Duodenal mucosa (tissue), 2 donors: ENCODE results near the gene ADAMTS10.
A peak's percentile ranks its signal among the peaks of the same experiment; 100 is the strongest.
"Not testable (repeated sequence)": the region's sequence is repeated elsewhere in the genome, so short reads cannot be mapped to it uniquely, and the experiment has no call there.

Experiments
- H3K27ac ChIP-seq: one replicate; pipeline ENCODE4 v1.7.0; 2013; ENCODE audit warnings: low read depth, low read length
- H3K27me3 ChIP-seq, 2 donors: one replicate each; pipeline ENCODE4 v1.7.0; 2013; ENCODE audit warnings: low read length in 2 of 2, control low read depth in 1 of 2; ENCODE audit not compliant: insufficient read depth in 2 of 2, control insufficient read depth in 1 of 2
- H3K36me3 ChIP-seq, 2 donors: one replicate each; pipeline ENCODE4 v1.7.0; 2013; ENCODE audit warnings: low read length in 2 of 2, control low read depth in 1 of 2; ENCODE audit not compliant: insufficient read depth in 2 of 2, control insufficient read depth in 1 of 2
- H3K4me1 ChIP-seq, 2 donors: one replicate each; pipeline ENCODE4 v1.7.0; 2013; ENCODE audit warnings: low read length in 2 of 2, control low read depth in 1 of 2; ENCODE audit not compliant: insufficient read depth in 2 of 2, control insufficient read depth in 1 of 2
- H3K4me3 ChIP-seq, 2 donors: one replicate each; pipeline ENCODE4 v1.7.0; 2013; ENCODE audit warnings: low read length in 2 of 2, low read depth in 1 of 2
- H3K9ac ChIP-seq, 2 donors: one replicate each; pipeline ENCODE4 v1.7.0; 2013; ENCODE audit warnings: low read length in 2 of 2, low read depth in 1 of 2
- H3K9me3 ChIP-seq, 2 donors: one replicate each; pipeline ENCODE4 v1.7.0; 2013; ENCODE audit warnings: low read length in 2 of 2, control low read depth in 1 of 2; ENCODE audit not compliant: control insufficient read depth in 1 of 2

The ADAMTS10 gene

GRCh38 chr19:8578642-8579265 lies 31.8 kb downstream of the ADAMTS10 start:
- Histone ChIP-seq H3K27ac (no peak overlapping the region), H3K4me1 (peaks cover 10 to 23% of the 10 kb centered on the region in 2 donors), H3K9me3 (no peaks in the 10 kb centered on the region)

GRCh38 chr19:8577741-8578140 lies 32.8 kb downstream of the ADAMTS10 start:
- Histone ChIP-seq H3K4me3 (no peak overlapping the region), H3K27ac (no peak overlapping the region), H3K27me3 (peaks cover 0 to 4% of the 10 kb centered on the region in 2 donors), H3K9ac (no peak overlapping the region), H3K36me3 (no peaks in the 10 kb centered on the region), H3K9me3 (no peaks in the 10 kb centered on the region), H3K4me1 (peaks cover 10 to 23% of the 10 kb centered on the region in 2 donors)

More at GRCh38 chr19:8578642-8579265, 31.8 kb downstream of the ADAMTS10 start:
- H3K4me3 ChIP-seq, result no peak overlapping the region
- H3K27me3 ChIP-seq, result peaks cover 0 to 4% of the 10 kb centered on the region in 2 donors
- H3K36me3 ChIP-seq, result no peaks in the 10 kb centered on the region
- H3K9ac ChIP-seq, result no peak overlapping the region

- H3K27ac ChIP-seq, result peak within 1 kb of the TSS; percentile 13
- peaks cover 0 to 4% of the 10 kb centered on the region in 2 donors for H3K27me3 ChIP-seq
- peaks cover 10 to 23% of the 10 kb centered on the region in 2 donors for H3K4me1 ChIP-seq
- H3K9ac ChIP-seq, result peak within 1 kb of the TSS; percentile 59 to 79
- peak within 1 kb of the TSS; percentile 49 to 83 for H3K4me3 ChIP-seq
- H3K9me3 ChIP-seq, result no peaks in the 10 kb centered on the region
- no peaks in the 10 kb centered on the region for H3K36me3 ChIP-seq
Measured at GRCh38 chr19:8577247-8577646, 33.3 kb downstream of the ADAMTS10 start, which contains the start of gene MYO1F. MYO1F (minus strand) TSS chr19:8577442; CDS start chr19:8577309, 133 bp downstream.

- Histone ChIP-seq H3K27me3 (peaks cover 0 to 4% of the 10 kb centered on the region in 2 donors), H3K9me3 (no peaks in the 10 kb centered on the region), H3K4me3 (peak overlapping the region; percentile 49 to 83), H3K36me3 (no peaks in the 10 kb centered on the region), H3K4me1 (peaks cover 10 to 23% of the 10 kb centered on the region in 2 donors), H3K9ac (peak overlapping the region; percentile 59 to 79), H3K27ac (no peak overlapping the region)
Measured at GRCh38 chr19:8576273-8576993, 34.1 kb downstream of the ADAMTS10 start.

- Histone ChIP-seq H3K36me3 (no peaks in the 10 kb centered on the region), H3K9ac (peak overlapping the region; percentile 19 to 79), H3K9me3 (no peaks in the 10 kb centered on the region), H3K27ac (no peak overlapping the region), H3K4me3 (peak overlapping the region; percentile 49 to 83), H3K27me3 (peaks cover 0 to 4% of the 10 kb centered on the region in 2 donors), H3K4me1 (peaks cover 10 to 20% of the 10 kb centered on the region in 2 donors)
Measured at GRCh38 chr19:8575467-8575997, 35.0 kb downstream of the ADAMTS10 start.

GRCh38 chr19:8574619-8574922 lies 35.9 kb downstream of the ADAMTS10 start:
- not testable (repeated sequence) for H3K9ac ChIP-seq, H3K4me3 ChIP-seq, H3K27ac ChIP-seq, H3K9me3 ChIP-seq, H3K27me3 ChIP-seq, H3K36me3 ChIP-seq
- H3K4me1 ChIP-seq, result peaks cover 10 to 24% of the 10 kb centered on the region in 2 donors

GRCh38 chr19:8573316-8573715 lies 37.2 kb downstream of the ADAMTS10 start:
- Histone ChIP-seq H3K4me1 (peaks cover 6 to 22% of the 10 kb centered on the region in 2 donors), H3K27me3 (peaks cover 0 to 4% of the 10 kb centered on the region in 2 donors), H3K9me3 (no peaks in the 10 kb centered on the region), H3K9ac (no peak overlapping the region), H3K4me3 (peak overlapping the region in 1 of 2 donors; percentile 36), H3K27ac (no peak overlapping the region), H3K36me3 (no peaks in the 10 kb centered on the region)

- peak overlapping the region; percentile 32 to 40 for H3K4me3 ChIP-seq
- H3K4me1 ChIP-seq, result peaks cover 6 to 20% of the 10 kb centered on the region in 2 donors
- no peaks in the 10 kb centered on the region for H3K36me3 ChIP-seq
- H3K9me3 ChIP-seq, result no peaks in the 10 kb centered on the region
- peak overlapping the region; percentile 42 for H3K27ac ChIP-seq
- no peak overlapping the region for H3K9ac ChIP-seq
- H3K27me3 ChIP-seq, result no peaks in the 10 kb centered on the region
Measured at GRCh38 chr19:8571006-8571411, 39.5 kb downstream of the ADAMTS10 start.

- no peaks in the 10 kb centered on the region for H3K27me3 ChIP-seq
- peak overlapping the region; percentile 5 to 13 for H3K4me3 ChIP-seq
- no peak overlapping the region for H3K27ac ChIP-seq
- peak overlapping the region in 1 of 2 donors; percentile 39 for H3K9ac ChIP-seq
- H3K9me3 ChIP-seq, result no peaks in the 10 kb centered on the region
- no peaks in the 10 kb centered on the region for H3K36me3 ChIP-seq
- peaks cover 0 to 14% of the 10 kb centered on the region in 2 donors for H3K4me1 ChIP-seq
Measured at GRCh38 chr19:8569066-8569771, 41.3 kb downstream of the ADAMTS10 start.
